HG03280 (cell line): ENCODE measurements around the gene RHBDD1.
A peak's percentile ranks its signal among the peaks of the same experiment; 100 is the strongest.

Experiments used
- ATAC-seq: cut with Tn5 transposase; IDR thresholded peaks from one replicate; pipeline ENCODE4 v1.9.1; 2021; ENCODE audit warnings: mild to moderate bottlenecking, moderate library complexity; ENCODE audit not compliant: unreplicated experiment

The RHBDD1 gene

DNA sequence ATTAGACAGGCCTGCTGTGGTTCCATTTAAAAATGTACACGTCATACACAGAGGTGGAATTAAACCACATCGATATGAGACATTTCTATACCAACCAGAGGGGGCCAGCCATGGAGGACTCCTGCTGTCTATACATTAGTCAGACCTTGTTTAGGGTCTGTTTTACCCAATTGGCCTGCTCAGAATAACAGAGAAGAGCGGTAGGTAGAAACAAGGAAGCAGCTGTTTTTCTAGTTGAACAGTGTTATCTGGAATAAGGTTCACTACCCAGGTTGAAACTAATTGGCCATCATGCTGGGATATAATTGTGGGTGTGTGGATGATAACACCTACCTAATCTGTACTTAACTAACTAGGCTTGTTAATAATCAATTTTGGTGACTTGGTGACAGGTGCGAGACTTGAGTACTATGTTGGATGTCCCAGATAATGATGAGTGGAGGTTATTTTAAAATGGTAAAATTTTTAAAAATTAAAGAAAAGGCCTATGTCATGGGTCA, 47.5 kb downstream of the RHBDD1 start:
- no peak for ATAC-seq

DNA sequence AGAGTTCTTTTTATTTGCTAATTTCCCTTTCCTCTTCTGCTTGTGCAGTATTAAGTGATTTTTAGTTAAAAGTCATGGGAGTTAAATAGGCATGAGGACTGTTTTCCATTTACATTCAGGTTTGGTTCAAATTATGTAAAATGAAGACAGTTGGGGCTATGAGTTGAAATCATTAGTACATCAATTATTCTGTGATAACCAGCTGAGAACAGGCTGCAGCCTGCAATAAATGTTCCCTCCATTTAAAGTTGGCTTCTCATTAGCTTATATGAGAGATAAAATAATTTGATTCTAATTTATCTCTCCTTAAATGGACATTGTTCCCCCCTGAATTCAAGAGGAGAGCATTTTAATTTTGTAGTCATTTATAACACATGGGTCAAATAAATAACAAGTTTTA, 48.3 kb downstream of the RHBDD1 start:
- no peak for ATAC-seq

DNA sequence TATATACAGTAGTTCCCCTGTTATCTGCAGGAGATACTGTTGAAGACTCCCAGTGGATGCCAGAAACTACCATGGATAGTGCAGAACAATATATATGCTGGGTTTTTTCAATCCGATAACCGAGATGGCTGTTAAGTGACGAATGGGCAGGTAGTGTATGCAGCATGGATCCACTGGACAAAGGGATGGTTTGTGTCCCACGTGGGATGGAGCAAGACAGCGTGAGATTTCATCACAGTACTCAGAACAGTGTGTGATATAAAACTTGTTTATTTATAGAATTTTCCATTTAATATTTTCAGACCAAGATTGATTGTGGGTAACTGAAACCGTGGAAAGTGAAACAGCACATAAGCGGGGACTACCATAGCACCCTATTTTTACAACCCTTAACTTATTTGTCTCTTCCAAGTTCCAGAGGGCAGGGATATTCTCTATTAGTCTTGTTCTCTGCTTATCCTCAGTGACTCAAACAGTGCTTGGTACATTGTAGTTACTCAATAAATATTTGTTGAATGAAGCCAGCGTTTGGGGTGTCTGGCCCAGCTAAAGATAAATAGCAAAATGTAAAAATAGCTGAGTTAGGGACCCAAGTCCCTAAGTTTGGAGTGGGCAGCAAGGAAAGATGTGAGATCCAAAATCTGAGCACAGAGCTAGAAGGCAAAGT, 50.0 kb downstream of the RHBDD1 start:
- no peak for ATAC-seq

DNA sequence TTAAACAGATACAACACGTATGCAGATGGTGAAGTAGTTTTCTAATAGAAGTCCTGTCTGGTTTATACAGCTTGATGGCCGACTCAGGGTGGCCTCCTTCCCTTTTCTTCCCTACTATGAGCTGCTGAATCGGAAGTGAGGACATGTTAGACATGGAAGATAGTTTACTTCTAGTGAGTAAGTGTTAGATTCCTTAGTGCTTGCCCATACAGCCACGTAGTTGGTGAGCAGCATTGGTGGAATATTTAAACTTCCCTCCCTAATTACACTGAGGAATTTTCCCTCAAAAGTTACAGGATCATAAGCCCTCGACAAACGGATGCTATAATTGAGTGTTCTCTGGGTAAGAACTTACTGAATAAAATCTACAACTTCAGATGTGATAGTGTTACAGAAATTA, 52.1 kb downstream of the RHBDD1 start:
- no peak for ATAC-seq

DNA sequence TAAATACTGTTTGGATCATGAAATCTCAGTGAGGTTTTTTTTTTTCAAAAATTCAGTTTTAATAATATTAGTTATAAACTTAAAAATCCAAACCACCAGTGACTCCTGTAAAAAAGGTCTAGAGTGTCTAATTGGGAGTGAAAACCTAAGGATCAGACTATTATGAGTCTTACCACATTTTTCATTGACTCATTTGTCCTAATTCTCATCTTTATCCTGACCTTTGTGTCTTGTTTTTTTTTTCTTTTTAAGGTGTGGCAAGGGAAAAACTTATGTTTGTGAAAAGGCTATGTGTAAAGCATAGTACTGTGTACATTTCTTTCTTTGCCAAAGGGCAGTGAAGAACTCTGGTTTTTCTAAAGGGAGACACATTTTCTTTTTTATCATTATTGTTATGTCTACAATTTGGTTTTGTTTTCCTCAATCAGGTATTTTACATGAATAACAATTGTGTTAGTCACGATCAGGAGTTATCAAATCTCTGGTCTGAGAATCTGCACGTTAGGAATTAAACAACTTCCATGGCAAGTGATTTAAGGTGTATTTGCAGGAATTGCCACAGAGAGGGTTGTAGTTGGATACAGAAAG, 52.6 kb downstream of the RHBDD1 start:
- no peak for ATAC-seq

DNA sequence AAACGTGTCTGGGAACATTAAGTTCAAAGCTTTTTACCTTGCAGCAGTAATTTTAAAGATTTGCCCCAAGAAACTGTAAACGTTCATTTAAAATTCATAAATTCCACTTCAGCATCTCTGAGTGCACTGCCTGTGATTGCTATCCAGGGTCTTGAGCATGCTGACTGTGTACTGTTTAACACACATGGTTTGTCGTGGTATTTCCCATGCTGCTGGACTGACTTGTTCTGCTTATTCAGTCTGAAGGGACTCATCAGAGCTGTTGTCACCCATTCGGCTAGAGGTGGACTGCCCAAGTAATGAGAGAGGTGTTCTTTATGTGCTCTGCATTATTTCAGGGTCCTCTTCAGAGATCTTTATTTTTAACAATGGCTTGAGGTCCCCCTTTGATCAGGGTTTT, 53.1 kb downstream of the RHBDD1 start:
- ATAC-seq = no peak

DNA sequence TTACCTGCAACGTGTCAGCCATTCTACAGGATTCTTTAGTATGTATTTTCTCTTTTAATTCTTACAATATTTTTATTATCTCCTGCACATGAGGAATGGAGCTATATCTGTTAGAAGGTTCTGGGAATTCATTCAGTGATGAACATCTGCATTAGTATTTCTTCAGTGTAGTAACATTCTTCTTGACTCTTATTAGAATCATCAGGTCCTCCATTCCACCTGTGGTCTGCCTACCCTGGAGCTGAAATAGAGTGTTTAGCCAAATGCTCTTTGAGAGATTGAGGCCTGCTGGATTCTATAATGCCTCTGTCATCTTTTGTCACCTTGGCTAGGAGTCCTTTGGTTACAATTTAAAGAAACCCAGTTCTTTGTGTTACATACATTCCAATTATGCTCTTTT, 54.4 kb downstream of the RHBDD1 start:
- ATAC-seq = no peak

DNA sequence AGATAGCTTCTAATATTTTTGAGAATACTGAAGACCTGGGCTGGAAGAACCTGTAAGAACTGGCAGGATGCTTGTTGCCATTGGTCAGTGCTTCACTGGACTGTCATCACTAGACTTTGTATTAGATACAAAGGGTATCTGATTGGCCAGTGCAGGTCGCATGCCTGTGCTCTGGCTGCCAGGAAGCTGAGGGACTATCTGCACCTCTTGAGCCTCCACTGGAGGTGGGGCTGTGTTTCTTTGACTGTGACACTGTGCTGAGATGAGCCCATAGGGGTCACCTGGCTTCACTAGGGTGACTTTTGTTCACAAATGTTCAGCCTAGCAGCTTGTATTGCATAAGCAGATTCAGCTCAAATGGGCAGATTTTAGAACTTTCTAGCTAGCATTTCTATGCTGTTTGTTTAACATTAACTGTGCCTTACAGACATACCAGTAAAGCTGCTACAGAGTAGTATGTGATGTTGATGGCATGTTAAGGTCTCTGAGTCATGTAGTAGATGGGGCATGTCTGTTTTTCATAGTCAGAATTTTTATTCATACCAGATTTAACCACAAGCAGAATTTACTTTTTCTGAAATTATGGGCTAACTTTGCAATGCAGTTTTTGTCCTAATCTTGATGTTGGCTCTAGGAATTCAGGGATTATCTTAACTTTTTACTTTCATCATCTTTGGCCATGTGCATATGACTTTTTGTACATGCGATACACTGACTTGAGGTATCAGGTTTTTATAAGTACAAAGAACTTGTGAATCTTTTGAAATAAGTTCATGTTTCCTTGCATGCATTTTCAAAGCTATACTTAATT, 56.1 kb downstream of the RHBDD1 start:
- no peak for ATAC-seq

DNA sequence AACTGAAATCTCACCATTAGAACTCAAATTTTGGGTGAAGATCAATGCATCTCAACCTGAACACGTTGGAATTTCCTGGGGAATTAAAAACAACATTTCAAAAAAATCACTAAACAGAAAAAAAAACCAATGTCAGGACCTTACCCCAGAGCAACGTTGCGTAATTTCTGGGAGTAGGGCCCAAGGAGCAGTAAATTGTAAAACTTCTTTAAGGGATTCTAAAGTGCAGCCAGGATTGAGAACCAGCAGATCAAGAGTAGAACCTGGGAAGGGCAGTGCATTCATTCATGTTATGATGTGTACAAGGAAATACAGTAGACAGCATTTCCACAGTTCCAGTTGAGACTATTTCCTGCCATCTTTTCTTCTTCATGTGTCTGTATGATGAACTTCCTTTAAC, 56.9 kb downstream of the RHBDD1 start:
- ATAC-seq = no peak

DNA sequence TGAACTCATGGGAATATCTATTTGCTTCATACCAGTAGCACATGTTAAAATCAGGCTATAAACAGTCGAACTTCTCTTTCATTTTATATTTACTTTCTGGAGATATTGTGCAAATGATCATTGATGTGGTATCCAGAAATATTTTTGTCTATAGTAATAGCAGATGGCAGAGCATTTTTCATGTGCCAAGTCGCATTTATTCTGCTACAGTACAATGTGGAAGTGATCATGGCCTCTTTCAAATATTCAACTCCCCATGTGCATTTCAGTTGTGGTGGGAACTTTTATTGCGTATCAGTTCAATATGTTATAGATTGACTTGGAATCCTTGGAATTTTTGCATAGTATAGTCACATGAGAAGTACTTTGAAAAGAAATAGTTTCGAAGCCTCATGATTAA, 57.4 kb downstream of the RHBDD1 start:
- ATAC-seq = no peak

DNA sequence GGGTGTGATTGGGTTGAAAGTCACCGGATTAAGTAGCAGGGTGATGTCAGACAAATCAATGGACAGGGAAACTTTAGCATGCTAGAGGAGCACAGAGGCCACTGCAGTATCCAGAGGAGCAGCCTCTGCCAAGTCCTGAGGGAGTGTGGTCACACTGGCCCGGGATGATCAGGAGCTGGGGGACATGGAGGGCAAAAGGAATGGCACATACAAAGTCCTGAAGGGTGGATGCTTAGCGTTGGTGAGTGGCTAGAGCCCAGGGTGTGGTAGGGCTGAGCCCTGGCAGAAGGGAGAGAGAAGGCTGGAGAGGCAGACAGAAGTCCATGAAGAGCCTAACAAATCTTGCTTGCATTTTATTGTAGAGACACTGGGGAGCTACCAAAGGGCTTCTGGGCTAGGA, 58.9 kb downstream of the RHBDD1 start:
- ATAC-seq = no peak

DNA sequence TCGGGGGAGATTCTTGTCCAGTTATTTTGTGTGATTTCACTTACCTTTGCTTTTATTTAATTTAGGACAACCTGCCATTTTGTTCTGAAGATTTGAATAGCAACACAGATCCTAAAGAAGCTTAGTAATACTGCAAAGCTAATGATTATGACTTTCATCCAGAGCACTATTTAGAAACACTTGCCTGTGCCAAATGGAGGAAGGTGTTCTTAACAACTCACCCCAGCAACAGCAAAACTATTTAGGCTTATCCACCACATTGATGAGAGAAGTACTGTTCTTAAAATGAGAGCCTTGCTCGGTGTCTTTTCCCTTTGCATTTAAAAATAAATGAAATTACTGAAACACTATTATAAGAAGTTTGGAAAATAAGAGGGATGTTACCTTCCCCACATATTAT, 59.7 kb downstream of the RHBDD1 start:
- no peak for ATAC-seq

DNA sequence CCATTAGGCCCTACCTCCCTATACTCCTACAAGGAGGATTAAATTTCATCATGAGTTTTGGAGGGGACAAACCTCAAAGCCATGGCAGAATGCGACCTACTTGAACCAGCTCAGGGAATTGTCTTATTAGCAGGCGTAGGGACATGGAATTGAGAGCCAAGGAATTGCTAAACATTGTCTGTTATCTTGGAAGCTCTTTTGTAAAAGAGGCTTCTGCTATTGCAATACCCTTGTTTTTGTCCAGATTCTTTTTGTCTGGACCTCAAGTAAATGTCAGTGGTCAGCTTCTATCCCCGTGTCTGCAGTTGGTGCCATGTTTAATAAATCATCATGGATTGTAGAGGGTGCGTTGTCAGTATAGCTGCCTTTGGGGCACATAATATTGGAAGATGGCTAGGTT, 62.3 kb downstream of the RHBDD1 start:
- no peak for ATAC-seq

DNA sequence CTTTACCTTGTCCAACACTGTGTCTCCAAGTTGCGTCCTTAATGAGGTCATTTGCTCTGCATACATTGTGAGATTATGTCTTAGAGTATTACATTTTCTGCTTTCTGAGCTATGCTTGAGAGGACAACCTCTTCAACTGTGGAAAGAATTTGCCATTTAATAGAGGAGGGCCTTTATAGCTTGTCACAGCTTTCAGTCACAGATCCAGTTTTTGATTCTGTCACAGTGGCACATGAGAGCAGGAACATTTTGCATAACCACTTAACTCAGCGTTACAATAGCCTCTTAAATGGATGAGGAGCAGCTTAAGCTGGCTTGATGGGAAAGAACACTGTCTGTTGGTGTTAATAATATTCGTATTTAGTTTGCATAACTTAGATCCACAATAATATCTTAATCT, 63.0 kb downstream of the RHBDD1 start:
- no peak for ATAC-seq

DNA sequence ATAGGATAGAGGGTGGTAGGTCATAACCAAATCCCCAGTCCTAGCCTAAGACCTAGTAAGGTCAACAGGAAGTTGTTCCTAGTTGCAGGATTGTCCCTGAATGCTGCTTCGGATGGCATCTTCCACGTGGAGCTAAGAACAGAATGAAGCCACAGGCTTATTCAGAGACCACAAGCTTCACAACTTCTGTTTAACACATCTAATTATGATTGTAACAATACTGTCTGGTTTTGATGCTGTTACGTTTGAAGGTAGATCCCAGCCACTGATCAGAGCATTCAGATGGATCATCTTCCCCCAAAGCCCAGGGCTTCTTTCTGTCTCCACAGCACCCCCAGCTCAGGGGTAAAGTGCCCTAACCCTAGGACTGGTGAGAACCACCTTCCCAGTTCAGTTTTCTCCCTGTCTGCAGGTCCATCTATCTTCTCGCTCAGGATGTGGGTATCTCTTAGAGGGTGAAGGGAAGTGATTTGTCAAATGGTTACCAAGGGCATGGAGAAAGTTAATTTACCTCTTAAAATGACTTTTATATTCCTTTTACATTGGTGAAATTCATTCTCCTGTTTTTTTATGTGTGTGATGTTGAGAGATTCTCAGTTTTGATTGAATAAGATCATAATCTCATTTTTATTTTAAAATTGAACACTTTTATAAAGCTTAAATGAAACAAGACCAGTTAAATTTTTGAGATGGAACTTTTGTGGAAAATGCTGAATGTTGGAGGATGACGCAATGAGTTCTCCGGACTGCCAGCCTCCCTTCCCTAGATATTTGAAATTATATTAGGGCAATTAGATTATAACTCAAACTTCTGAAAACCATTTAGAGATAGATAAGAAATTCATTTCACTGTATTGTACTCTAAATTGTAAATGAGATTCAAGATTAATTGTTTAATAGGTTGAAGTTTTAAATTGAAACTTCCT, 66.5 kb downstream of the RHBDD1 start:
- ATAC-seq = no peak

DNA sequence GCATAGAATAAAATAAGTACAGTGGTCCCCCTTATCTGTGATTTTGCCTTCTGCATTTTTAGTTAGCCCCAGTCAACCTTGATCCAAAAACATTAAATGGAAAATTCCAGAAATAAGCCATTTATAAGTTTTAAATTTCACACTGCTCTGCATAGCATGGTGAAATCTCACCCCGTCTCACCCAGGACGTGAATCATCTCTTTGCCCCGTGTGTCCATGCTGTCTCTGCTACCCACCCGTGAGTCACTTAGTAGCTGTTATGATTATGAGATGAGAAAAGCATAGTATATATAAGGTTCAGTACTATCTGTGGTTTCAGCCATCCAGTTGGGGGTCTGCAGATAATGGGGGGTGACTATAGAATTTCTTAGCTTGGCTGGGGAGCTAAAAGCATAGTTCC, 67.3 kb downstream of the RHBDD1 start:
- no peak for ATAC-seq

DNA sequence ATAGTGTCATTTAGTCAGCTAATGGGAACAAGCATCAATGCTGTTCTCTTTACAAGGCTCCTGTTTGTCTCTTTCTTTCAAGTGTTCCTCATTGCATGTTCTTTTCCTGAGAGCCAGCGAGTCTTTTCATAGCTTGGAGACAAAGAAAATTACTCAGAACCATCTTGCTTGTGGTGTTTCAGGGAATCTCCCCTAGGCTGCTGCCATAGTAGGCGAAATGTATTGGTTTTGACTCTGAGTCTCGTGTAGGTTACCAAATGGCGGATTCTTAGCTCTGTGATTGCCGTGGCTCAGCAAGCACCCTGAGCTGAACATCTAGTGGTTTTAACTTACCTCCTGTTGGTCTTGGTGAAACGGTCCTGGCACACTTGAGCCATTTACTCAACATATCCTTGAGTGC, 68.7 kb downstream of the RHBDD1 start:
- peak; percentile 48 for ATAC-seq

DNA sequence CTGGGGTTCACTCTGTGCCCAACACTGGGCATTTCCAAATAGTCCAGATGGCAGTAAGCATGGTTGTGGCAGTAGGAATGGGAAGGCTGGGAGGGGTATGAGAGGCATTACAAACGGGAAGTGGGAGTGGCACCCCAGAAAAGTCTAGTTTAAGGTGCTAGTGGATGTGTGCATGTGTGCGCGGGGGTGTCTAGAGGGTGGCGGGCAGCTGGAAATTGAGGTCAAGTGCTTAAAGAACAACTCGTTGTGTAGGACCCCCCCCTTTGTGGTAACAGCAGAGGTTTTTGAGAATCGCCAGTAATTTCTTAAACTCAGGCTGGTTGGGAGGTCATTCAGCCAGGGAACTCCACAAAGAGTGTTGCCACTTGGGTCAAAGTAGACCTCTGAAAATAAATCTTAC, 69.9 kb downstream of the RHBDD1 start:
- ATAC-seq = peak; percentile 13

DNA sequence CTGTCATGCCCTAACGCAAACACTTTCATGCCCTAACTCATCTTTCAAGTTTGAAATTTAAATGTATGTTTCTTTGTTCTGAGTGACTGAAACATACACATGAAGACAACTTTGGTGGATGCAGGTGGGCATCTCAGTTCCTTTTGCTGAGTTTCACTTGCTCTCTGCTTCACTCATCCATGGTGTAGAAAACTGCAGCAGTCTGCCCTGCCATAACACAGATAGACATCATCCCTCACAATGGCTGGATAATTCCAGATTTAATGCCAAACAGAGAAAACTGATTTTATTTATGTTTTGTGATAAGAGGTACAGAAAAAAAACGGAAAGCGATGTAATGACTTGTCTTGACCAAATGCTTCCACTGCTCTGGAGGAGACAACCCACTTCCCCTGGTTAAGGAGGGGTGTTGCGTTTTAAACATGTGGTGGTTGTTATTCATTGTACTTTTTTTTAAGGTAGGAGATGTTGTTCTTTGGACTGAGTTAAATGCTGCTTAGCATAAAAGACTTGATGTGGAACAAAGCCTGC, 70.4 kb downstream of the RHBDD1 start:
- ATAC-seq = peak; percentile 88

DNA sequence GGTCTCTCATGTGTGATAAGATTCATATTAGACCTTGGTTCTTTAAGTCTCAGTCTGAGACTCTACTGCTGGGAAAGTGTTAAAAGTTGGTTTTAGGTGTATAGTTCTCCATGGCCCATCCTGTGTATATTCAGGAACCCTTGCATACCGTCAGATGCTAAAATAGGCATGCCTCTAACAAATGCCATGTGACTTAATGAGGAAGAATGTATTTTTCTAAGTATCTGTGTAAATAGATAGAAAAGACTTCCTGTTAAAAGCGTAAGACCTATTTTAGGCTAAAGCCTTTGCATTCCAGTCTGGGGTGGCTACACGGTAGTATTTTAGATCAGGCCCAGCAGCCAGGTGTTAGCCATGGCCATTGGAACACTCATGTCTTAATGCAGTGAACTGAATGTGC, 73.3 kb downstream of the RHBDD1 start:
- no peak for ATAC-seq

DNA sequence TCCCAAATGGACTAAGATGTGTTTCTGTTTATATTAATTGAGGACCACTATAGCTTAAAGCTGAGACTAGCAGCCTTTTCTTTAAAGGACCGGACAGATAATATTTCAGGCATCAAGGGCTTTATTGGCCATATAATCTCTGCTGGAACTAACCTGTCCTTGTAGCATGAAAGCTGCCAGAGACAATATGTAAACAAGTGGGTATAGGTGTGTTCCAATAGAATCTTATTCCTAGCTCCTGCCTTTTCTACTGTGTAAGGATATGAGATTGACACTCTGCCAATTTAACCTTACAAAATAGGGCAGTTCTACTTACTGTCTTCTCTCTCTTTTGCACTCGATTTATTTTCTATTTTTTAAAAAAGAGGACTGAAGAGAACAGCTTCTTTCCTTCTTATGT, 74.0 kb downstream of the RHBDD1 start:
- no peak for ATAC-seq
